Uterine smooth muscle cell (primary cell): Measurements from ENCODE around the gene SPPL3. TPM values are rescaled to one million over a fixed set of nuclear protein-coding genes. Genes with fewer than 3 reads are reported as not detected.

Experiments used
- total RNA-seq: library from RNA; depleted of rRNA; stranded (reverse); fragments of >200 nt; gene quantifications from 2 replicates; pipeline ENCODE4 v1.2.3, GENCODE V29; 2014

The SPPL3 gene, protein sequence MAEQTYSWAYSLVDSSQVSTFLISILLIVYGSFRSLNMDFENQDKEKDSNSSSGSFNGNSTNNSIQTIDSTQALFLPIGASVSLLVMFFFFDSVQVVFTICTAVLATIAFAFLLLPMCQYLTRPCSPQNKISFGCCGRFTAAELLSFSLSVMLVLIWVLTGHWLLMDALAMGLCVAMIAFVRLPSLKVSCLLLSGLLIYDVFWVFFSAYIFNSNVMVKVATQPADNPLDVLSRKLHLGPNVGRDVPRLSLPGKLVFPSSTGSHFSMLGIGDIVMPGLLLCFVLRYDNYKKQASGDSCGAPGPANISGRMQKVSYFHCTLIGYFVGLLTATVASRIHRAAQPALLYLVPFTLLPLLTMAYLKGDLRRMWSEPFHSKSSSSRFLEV
- total RNA-seq: 4.8 and 6.4 TPM in 2 replicates

GRCh38 chr12:120904197-120904773 is at the start of gene SPPL3:
Gene SPPL3, minus strand, starts transcription at chr12:120904358. Its CDS starts 491 bp downstream, at chr12:120903867.

DNA sequence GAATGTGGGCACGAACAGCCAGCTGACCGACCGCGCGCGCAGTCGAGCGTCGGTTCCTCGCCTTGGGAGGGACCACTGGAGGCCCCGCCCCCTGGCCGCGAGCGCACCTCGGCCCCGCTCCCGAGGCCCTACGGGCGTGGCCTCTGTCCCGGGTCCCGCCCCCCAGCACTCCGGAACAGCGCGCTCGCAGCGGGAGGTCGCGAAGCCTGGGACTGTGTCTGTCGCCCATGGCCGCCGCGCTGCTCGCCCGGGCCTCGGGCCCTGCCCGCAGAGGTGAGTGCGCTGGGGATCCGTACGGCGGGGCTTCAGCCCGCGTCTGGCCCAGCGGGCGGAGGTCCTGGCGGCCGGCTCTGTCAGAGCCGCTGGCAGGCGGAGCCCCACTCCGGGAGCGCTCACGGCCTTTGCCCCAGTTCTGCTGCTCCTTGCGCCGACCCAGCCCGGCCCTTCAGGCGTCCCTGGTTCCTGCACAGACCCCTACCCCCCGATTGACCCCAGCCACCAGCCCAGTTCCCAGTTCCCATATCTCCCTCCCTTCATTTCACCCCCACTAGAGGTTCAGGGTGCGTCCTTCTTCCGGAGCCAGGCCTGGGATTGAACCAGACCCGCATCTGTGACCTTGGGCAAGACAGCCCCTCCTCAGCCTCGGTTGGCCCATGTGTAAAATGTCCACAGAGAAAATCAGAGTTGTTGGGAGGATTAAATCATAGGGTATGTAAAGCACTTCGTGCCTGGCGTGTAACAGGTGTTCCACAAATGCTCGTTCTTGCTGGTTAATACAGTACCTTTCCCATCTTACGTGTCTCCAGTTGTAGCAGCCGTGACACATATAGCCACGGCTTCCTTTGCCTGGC is 178.3 kb downstream of the SPPL3 start, which contains the start of gene ACADS:
ACADS (plus strand) TSS at position 168 of the 851 bp plus-strand sequence; CDS start at position 228, 60 bp downstream.

Other genes with a start within 250 kb of the SPPL3 start
- 145 and 187 TPM in 2 replicates for gene MLEC, start 217.2 kb downstream of the SPPL3 start, total RNA-seq
- gene UNC119B, start 193.9 kb downstream of the SPPL3 start, total RNA-seq: 32.2 and 37.5 TPM in 2 replicates
- 8.7 and 11.3 TPM in 2 replicates for gene ACADS, start 178.5 kb downstream of the SPPL3 start, total RNA-seq
- not detected in 2 replicates for gene HNF1A, start 74.2 kb upstream of the SPPL3 start, total RNA-seq
- gene C12orf43, start 112.1 kb upstream of the SPPL3 start, total RNA-seq: 9.6 and 14.5 TPM in 2 replicates
- gene OASL, start 134.9 kb upstream of the SPPL3 start, total RNA-seq: 0.22 and 0.50 TPM in 2 replicates
- 2.8 and 4.1 TPM in 2 replicates for gene P2RX7, start 228.5 kb upstream of the SPPL3 start, total RNA-seq